Measurements from ENCODE around the gene ACADVL.

DNA sequence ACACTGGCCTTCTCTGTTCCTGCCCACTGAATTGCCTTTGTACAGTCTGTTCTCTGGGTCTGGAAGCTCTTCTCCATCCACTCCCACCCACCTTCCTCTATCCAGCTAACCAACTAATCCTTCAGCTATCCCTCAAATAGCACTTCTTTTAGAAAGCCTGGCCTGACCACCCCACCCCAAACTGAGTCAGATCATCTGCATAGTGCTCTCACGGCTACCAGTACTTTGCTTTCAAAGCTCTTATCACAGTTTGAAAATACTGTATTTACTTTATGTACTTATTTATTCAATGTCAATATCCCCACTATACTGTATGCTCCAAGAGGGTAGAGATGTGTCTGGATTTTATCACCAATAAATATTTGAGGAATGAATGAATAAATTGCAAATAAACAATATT lies 47.0 kb downstream of the ACADVL start:
- TF ChIP-seq POLR2AphosphoS5 (IDR thresholded peaks at IDR 0.05; ENCODE audit: low read depth, low read length) (no peak), POLR2A (IDR thresholded peaks at IDR 0.05; ENCODE audit: low read depth, low read length) (no peak), POU2F2 (IDR thresholded peaks at IDR 0.05; ENCODE audit: low read depth, low read length) (no peak)

Data from GM12891 (cell line).